ENCODE data around the gene ZNF549.

Gene ZNF549

GRCh38 chr19:57572415-57572947 lies 45.3 kb downstream of the ZNF549 start:
- TF ChIP-seq, protein P1, sequence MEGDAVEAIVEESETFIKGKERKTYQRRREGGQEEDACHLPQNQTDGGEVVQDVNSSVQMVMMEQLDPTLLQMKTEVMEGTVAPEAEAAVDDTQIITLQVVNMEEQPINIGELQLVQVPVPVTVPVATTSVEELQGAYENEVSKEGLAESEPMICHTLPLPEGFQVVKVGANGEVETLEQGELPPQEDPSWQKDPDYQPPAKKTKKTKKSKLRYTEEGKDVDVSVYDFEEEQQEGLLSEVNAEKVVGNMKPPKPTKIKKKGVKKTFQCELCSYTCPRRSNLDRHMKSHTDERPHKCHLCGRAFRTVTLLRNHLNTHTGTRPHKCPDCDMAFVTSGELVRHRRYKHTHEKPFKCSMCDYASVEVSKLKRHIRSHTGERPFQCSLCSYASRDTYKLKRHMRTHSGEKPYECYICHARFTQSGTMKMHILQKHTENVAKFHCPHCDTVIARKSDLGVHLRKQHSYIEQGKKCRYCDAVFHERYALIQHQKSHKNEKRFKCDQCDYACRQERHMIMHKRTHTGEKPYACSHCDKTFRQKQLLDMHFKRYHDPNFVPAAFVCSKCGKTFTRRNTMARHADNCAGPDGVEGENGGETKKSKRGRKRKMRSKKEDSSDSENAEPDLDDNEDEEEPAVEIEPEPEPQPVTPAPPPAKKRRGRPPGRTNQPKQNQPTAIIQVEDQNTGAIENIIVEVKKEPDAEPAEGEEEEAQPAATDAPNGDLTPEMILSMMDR (IDR thresholded peaks at IDR 0.05; ENCODE audit: borderline replicate concordance, control extremely low read depth, extremely low read depth, insufficient read depth, missing control alignments): no peak
- DNase-seq (ENCODE audit: low spot score): no peak
- in situ Hi-C loops (cut with MboI; ENCODE audit: low sequenced_read_pairs, unreplicated experiment): no loop called here

DNA sequence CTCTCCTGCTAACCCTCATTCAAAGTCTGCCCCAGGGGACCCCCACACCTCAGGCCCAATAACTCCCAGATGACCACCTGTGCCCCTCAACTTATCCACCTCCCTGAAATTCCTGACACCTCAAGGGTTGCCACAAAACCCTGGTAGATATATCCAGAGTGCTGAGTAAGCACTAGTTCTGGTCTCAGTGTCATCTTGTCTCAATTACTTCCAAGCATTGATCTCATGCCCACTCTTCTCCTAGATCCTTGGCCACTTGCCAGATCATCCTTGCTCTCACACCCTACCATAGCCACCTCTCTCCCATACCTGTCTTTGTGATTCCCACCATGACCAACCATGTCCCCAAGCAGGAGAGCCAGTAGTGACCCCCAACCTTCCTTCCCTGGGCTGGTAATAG lies 49.5 kb downstream of the ZNF549 start:
- TF ChIP-seq, protein P1 (IDR thresholded peaks at IDR 0.05; ENCODE audit: borderline replicate concordance, control extremely low read depth, extremely low read depth, insufficient read depth, missing control alignments): no peak
- DNase-seq (ENCODE audit: low spot score): no peak
- in situ Hi-C loops (cut with MboI; ENCODE audit: low sequenced_read_pairs, unreplicated experiment): no loop called here

DNA sequence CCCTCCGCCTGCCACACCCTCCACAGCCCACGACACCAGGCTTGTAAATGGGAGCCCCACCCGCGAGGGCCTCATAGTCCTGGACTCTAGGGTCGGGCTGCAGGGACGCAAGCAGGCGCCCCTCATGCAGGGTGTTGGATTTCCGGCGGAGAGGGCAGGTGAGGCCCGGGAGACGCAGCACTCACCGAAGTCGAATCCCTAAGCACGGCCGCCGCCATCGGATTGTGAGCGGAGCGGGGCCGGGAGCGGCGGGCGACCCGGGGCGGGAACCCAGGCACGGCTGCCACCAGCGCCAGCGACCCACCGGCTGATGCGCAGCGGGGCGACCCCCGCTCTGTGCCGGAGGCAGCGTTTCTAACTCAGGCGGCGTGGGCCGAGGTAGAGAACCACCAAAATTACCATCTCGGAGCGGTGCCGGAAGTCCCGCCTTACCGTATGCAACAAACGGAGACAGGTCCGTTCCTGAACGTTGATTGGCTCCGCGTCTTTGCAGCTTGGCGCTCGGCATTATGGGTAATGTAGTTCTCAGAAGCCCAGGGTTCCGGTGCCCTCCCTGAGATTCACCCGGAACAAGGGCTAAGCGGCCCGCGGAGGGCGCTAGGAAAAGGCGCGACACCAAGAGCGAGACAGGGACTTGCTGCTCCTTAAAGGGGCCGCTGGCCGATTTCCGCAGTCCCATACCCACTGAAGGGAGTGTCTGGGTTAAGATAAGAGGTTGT lies 51.5 kb downstream of the ZNF549 start, which contains the start of gene ZNF416:
TSS of gene ZNF416 (minus strand) at position 425 of the 719 bp plus-strand sequence. CDS start at position 218, 207 bp downstream.
- DNase-seq (ENCODE audit: low spot score): peak; percentile 99
- TF ChIP-seq, protein P1 (IDR thresholded peaks at IDR 0.05; ENCODE audit: borderline replicate concordance, control extremely low read depth, extremely low read depth, insufficient read depth, missing control alignments): peak; percentile 33
- in situ Hi-C loops (cut with MboI; ENCODE audit: low sequenced_read_pairs, unreplicated experiment): no loop called here

GRCh38 chr19:57583104-57583520 lies 56.0 kb downstream of the ZNF549 start:
- TF ChIP-seq, protein P1 (IDR thresholded peaks at IDR 0.05; ENCODE audit: borderline replicate concordance, control extremely low read depth, extremely low read depth, insufficient read depth, missing control alignments): no peak
- in situ Hi-C loops (cut with MboI; ENCODE audit: low sequenced_read_pairs, unreplicated experiment): no loop called here
- DNase-seq (ENCODE audit: low spot score): no peak

DNA sequence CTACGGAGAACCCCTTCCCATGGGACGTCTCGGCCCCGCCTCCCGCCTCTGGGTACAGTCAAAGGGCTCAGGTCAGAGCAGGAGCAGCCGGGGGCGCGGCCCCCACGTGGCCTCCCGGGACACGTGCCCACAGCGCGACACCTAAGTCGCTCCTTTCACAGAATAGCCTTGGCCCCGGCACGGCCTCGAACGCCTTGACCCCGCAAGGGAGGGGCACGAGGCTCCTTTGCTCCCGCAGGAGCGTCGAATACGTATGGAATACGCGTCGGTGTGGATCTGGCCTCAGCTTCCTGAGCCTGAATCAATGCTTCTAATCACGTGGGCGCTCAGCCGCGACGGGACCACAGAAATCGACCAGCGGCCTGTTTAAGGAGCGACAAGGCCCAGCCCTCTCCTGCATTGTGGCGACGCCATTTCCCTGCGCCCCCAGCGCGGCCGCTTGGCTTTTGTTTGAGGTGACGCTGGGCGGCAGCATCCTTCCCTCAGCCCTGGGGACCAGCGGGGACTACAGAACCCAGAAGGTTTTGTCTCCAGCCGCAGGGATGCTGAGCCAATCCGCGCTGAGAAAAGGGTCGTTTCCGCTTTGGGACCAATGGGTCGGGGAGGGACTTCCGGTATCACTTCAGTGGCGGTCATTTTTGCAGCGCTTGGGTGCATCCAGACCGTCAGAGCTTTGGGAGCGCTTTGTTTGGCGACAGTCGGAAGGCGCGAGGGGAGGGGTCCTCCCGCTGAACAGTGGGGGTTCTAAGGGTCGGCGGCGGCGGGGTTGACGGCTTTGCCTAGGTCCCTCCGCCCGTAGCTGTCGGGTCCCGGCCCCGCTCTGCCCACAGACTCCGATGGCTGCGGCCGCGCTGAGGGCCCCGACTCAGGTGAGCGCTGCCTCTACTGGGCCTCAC lies 56.6 kb downstream of the ZNF549 start, which contains the start of gene ZIK1:
TSS of gene ZIK1 (plus strand) at position 625 of the 896 bp plus-strand sequence. CDS start at position 837, 212 bp downstream.
- TF ChIP-seq, protein P1 (IDR thresholded peaks at IDR 0.05; ENCODE audit: borderline replicate concordance, control extremely low read depth, extremely low read depth, insufficient read depth, missing control alignments): no peak
- DNase-seq (ENCODE audit: low spot score): peak; percentile 95
- in situ Hi-C loops (cut with MboI; ENCODE audit: low sequenced_read_pairs, unreplicated experiment): no loop called here

GRCh38 chr19:57587529-57587928 lies 60.4 kb downstream of the ZNF549 start:
- in situ Hi-C loops (cut with MboI; ENCODE audit: low sequenced_read_pairs, unreplicated experiment): no loop called here
- TF ChIP-seq, protein P1 (IDR thresholded peaks at IDR 0.05; ENCODE audit: borderline replicate concordance, control extremely low read depth, extremely low read depth, insufficient read depth, missing control alignments): no peak
- DNase-seq (ENCODE audit: low spot score): no peak
